ENCODE measurements around the gene ANO6. TPM values are rescaled to one million over a fixed set of nuclear protein-coding genes. Genes with fewer than 3 reads are reported as not detected.

The ANO6 gene
- total RNA-seq, 4 donors from 2014 or later, result 31.8 to 43.5 (median 34.1) TPM

- no peak for DNase-seq (ENCODE audit: low spot score in 2 of 2)
- 73% methylated on average over 1 of the region's 1 CpG for WGBS
- Histone ChIP-seq H3K4me3 (no peak overlapping the region), H3K4me1 (peaks cover 8% of the 10 kb centered on the region), H3K27ac (no peak overlapping the region), H3K27me3 (no peaks in the 10 kb centered on the region), H3K36me3 (no peaks in the 10 kb centered on the region), H3K9me3 (no peaks in the 10 kb centered on the region)
- TF ChIP-seq POLR2A (IDR thresholded peaks at IDR 0.05) (no peak), POLR2AphosphoS5 (IDR thresholded peaks at IDR 0.05) (no peak), EP300 (IDR thresholded peaks at IDR 0.05) (no peak)
- TF ChIP-seq, protein P1, sequence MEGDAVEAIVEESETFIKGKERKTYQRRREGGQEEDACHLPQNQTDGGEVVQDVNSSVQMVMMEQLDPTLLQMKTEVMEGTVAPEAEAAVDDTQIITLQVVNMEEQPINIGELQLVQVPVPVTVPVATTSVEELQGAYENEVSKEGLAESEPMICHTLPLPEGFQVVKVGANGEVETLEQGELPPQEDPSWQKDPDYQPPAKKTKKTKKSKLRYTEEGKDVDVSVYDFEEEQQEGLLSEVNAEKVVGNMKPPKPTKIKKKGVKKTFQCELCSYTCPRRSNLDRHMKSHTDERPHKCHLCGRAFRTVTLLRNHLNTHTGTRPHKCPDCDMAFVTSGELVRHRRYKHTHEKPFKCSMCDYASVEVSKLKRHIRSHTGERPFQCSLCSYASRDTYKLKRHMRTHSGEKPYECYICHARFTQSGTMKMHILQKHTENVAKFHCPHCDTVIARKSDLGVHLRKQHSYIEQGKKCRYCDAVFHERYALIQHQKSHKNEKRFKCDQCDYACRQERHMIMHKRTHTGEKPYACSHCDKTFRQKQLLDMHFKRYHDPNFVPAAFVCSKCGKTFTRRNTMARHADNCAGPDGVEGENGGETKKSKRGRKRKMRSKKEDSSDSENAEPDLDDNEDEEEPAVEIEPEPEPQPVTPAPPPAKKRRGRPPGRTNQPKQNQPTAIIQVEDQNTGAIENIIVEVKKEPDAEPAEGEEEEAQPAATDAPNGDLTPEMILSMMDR (IDR thresholded peaks at IDR 0.05), result no peak
Measured at GRCh38 chr12:45254254-45254653, 38.4 kb downstream of the ANO6 start.

- Histone ChIP-seq H3K4me3 (no peak overlapping the region), H3K36me3 (no peaks in the 10 kb centered on the region), H3K27me3 (no peaks in the 10 kb centered on the region), H3K27ac (no peak overlapping the region), H3K4me1 (peaks cover 23% of the 10 kb centered on the region), H3K9me3 (no peaks in the 10 kb centered on the region)
- no peak for DNase-seq (ENCODE audit: low spot score in 2 of 2)
- TF ChIP-seq EP300 (IDR thresholded peaks at IDR 0.05) (no peak), POLR2A (IDR thresholded peaks at IDR 0.05) (no peak), POLR2AphosphoS5 (IDR thresholded peaks at IDR 0.05) (no peak)
- TF ChIP-seq, protein P1 (IDR thresholded peaks at IDR 0.05), result no peak
Measured at GRCh38 chr12:45256721-45257120, 40.8 kb downstream of the ANO6 start.

DNA sequence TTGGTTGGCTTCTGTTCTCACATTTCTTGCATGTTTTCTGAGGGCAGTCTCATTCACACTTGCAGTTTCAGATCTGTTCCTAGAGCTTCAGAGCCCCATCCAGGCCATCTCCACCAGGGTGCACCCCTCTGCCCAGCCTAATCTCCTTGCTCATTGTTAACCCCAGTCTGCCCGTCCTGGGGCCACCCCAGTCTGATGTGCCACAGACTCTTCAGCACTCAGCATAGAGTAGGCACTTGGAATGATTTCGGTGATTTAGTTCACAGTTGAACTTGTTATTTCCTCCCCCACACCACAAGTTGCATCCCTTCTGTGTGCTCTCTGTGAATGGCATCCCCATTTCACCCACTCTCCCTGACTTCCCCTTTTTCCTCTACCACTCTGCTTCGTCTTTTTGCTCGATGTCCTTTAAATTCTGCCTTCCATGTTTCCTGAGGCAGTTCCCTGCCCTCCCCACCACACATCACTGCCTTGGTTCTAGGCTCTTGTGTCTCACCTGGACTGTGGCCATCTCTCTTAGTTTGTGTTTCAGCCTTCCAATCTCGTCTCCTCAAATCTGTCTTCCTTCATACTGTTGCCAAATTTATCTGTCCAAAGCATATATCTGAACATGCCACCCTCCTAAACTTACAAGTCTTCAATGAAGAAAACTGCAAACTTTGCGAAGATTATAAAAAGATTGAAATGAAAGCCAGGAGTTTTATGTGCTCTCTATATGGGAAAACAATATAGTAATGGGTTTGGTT lies 41.5 kb downstream of the ANO6 start:
- Histone ChIP-seq H3K9me3 (no peaks in the 10 kb centered on the region), H3K4me3 (no peak overlapping the region), H3K27me3 (no peaks in the 10 kb centered on the region), H3K36me3 (no peaks in the 10 kb centered on the region), H3K4me1 (peaks cover 23% of the 10 kb centered on the region), H3K27ac (no peak overlapping the region)
- WGBS, result 82% methylated on average over 6 of the region's 6 CpGs
- TF ChIP-seq, protein P1 (IDR thresholded peaks at IDR 0.05), result no peak
- TF ChIP-seq POLR2A (IDR thresholded peaks at IDR 0.05) (no peak), POLR2AphosphoS5 (IDR thresholded peaks at IDR 0.05) (no peak), EP300 (IDR thresholded peaks at IDR 0.05) (no peak)
- DNase-seq (ENCODE audit: low spot score in 2 of 2), result no peak

DNA sequence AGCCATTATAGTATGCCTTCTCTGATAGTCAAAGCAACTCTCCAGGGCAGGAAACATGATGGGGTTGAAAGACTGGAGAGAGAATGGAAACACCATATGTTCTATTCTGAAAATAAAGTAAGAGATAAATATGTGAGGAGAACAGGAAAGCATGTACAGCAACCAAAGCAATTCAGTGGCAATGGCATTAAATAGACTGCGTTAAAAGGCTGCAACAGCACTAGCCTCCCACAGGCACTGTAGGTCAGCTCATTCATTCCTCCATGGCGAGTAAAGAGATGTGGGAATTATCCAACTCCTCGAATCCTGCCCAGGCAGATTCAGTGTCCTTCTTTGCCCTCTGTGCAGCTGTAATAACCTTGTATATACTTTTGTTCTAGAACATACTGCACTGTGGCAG lies 43.8 kb downstream of the ANO6 start:
- no peak overlapping the region for H3K27ac ChIP-seq

More for the DNA sequence above, 43.8 kb downstream of the ANO6 start:
- Histone ChIP-seq H3K36me3 (no peaks in the 10 kb centered on the region), H3K4me3 (no peak overlapping the region), H3K27me3 (no peaks in the 10 kb centered on the region), H3K4me1 (peaks cover 23% of the 10 kb centered on the region), H3K9me3 (no peaks in the 10 kb centered on the region)
- DNase-seq (ENCODE audit: low spot score in 2 of 2), result no peak
- TF ChIP-seq EP300 (IDR thresholded peaks at IDR 0.05), result no peak
- TF ChIP-seq POLR2A (IDR thresholded peaks at IDR 0.05), result no peak
- TF ChIP-seq, protein P1 (IDR thresholded peaks at IDR 0.05), result no peak
- no peak for TF ChIP-seq POLR2AphosphoS5 (IDR thresholded peaks at IDR 0.05)
- 64% methylated on average over 3 of the region's 3 CpGs for WGBS
